Measurements from ENCODE around the gene AFAP1. TPM values are rescaled to one million over a fixed set of nuclear protein-coding genes. Genes with fewer than 3 reads are reported as not detected.
A peak's percentile ranks its signal among the peaks of the same experiment; 100 is the strongest.

The AFAP1 gene
- total RNA-seq, 1 donor from 2014 or later = 6.7 TPM

GRCh38 chr4:7771541-7772507, 167.8 kb downstream of the AFAP1 start:
- Histone ChIP-seq H3K27ac (no peak overlapping the region), H3K79me2 (ENCODE audit: low read depth) (no peaks in the 10 kb centered on the region), H3K4me1 (peaks cover 11% of the 10 kb centered on the region), H3K9ac (no peak overlapping the region), H3K4me2 (no peak overlapping the region), H3K4me3 (no peak overlapping the region), H3K27me3 (no peaks in the 10 kb centered on the region), H4K20me1 (ENCODE audit: low read depth) (no peaks in the 10 kb centered on the region), H3K9me3 (ENCODE audit: low read depth) (no peaks in the 10 kb centered on the region), H3K36me3 (no peaks in the 10 kb centered on the region), H2AFZ (replicated peaks) (no peak overlapping the region), H3F3A (ENCODE audit: low read depth) (no peaks in the 10 kb centered on the region)
- Mint-ChIP-seq H3K27ac (peak overlapping the region; percentile 3), H3K9me3 (no peaks in the 10 kb centered on the region), H3K27me3 (ENCODE audit: insufficient read depth, low read depth) (peaks cover 2% of the 10 kb centered on the region), H3K36me3 (peaks cover 14% of the 10 kb centered on the region), H3K4me1 (peaks cover 55% of the 10 kb centered on the region), H3K4me3 (no peak overlapping the region)
- no peak for TF ChIP-seq CTCF (IDR thresholded peaks at IDR 0.05)
- TF ChIP-seq EZH2 (IDR thresholded peaks at IDR 0.05) = no peak
- no peak for TF ChIP-seq EZH2phosphoT487 (IDR thresholded peaks at IDR 0.05)
- no peak for DNase-seq (ENCODE audit: low spot score)

DNA sequence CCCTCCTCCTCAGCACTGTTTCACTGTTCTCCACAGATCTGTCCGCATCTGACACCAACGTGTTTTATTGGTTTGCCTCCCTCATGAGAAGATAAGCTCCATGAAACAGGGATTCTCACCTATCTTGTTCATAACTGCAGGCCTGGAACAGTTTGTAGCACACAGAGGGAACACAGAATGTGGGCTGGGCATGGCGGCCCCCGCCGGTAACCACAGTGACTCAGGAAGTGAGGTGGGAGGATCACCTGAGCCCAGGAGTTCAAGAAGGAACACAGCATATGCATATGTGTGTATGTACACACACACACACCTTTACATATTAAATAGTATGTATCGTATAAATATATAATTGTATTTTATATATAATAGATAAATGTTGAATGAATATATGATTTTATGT, 168.6 kb downstream of the AFAP1 start:
- Mint-ChIP-seq H3K27me3 (ENCODE audit: insufficient read depth, low read depth) (peaks cover 2% of the 10 kb centered on the region), H3K4me1 (peaks cover 50% of the 10 kb centered on the region), H3K27ac (no peak overlapping the region), H3K36me3 (peaks cover 13% of the 10 kb centered on the region), H3K9me3 (no peaks in the 10 kb centered on the region), H3K4me3 (no peak overlapping the region)
- Histone ChIP-seq H3K9ac (no peak overlapping the region), H3K36me3 (no peaks in the 10 kb centered on the region), H2AFZ (replicated peaks) (no peak overlapping the region), H3K4me3 (no peak overlapping the region), H3K4me2 (no peak overlapping the region), H3F3A (ENCODE audit: low read depth) (no peaks in the 10 kb centered on the region), H3K79me2 (ENCODE audit: low read depth) (no peaks in the 10 kb centered on the region), H3K9me3 (ENCODE audit: low read depth) (no peaks in the 10 kb centered on the region), H3K27me3 (no peaks in the 10 kb centered on the region), H4K20me1 (ENCODE audit: low read depth) (no peaks in the 10 kb centered on the region), H3K4me1 (peaks cover 11% of the 10 kb centered on the region), H3K27ac (no peak overlapping the region)
- DNase-seq (ENCODE audit: low spot score) = no peak
- TF ChIP-seq EZH2phosphoT487 (IDR thresholded peaks at IDR 0.05) (no peak), CTCF (IDR thresholded peaks at IDR 0.05) (no peak), EZH2 (IDR thresholded peaks at IDR 0.05) (no peak)

DNA sequence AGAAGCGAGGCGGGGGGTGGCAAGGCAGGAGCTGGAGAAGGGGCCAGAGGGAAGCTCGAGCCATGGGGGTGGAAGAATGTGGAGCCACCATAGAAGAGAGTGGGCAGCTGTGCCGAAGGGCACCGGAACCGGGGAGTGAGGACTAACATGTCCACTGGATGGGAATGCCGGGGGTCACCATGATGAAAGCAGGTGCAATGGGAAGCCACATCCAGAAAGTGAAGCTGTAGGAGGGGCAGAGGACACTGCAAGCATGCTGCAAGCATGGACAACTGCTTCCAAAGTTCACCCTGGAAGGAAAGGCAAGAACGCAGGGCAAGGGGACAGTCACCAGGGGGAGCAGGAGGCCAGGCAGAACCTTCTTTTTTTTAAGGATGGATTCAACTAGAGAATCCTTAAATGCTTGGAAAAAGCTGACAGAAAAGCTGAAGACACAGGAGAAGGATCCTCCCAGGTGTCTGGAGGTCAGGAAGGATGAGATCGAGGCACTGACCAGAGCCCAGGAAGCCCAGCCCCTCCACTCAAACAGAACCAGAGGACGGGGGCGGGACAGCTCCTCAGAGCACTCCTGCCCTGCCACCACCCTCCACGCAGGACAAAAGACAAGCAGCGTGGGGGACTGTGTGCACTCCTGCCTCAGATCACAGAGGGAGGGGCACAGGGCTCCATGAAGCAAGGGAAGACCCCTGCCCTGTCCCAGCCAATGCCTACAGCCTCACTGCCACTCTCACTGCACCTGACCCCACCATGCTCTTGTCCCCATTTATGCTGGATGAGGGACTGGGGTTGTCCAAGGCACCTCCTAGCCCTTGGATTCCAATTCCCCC, 169.2 kb downstream of the AFAP1 start:
- H3K4me1 Mint-ChIP-seq = peaks cover 50% of the 10 kb centered on the region
- H3K27me3 Mint-ChIP-seq (ENCODE audit: insufficient read depth, low read depth) = peaks cover 2% of the 10 kb centered on the region
- Histone ChIP-seq H3K27ac (no peak overlapping the region), H3K4me2 (no peak overlapping the region), H3K27me3 (no peaks in the 10 kb centered on the region), H3F3A (ENCODE audit: low read depth) (no peaks in the 10 kb centered on the region), H3K4me1 (peaks cover 11% of the 10 kb centered on the region), H3K4me3 (no peak overlapping the region), H2AFZ (replicated peaks) (no peak overlapping the region), H3K79me2 (ENCODE audit: low read depth) (no peaks in the 10 kb centered on the region), H3K9me3 (ENCODE audit: low read depth) (no peaks in the 10 kb centered on the region), H3K36me3 (no peaks in the 10 kb centered on the region), H4K20me1 (ENCODE audit: low read depth) (no peaks in the 10 kb centered on the region), H3K9ac (no peak overlapping the region)
- no peak overlapping the region for H3K4me3 Mint-ChIP-seq
- H3K27ac Mint-ChIP-seq = peak overlapping the region; percentile 84
- TF ChIP-seq EZH2 (IDR thresholded peaks at IDR 0.05) = no peak
- no peak for TF ChIP-seq EZH2phosphoT487 (IDR thresholded peaks at IDR 0.05)
- peak; percentile 73 for TF ChIP-seq CTCF (IDR thresholded peaks at IDR 0.05)
- peak; percentile 51 for DNase-seq (ENCODE audit: low spot score)
- H3K9me3 Mint-ChIP-seq = no peaks in the 10 kb centered on the region
- peaks cover 15% of the 10 kb centered on the region for H3K36me3 Mint-ChIP-seq

All from neural progenitor cell (in vitro differentiated cells).